Caco-2 (cell line): ENCODE measurements around the gene PLCG1. TPM values are rescaled to one million over a fixed set of nuclear protein-coding genes. Genes with fewer than 3 reads are reported as not detected.

Experiments
- BruUV-seq: library from RNA; stranded (reverse); fragments of 400-500 nt; replicated peaks from 2 replicates; lab custom pipeline; 2021; lab: Mats Ljungman, UMichigan
- CTCF ChIA-PET: fragments of 300-600 bp; sonication (Branson Sonifier 250); formaldehyde crosslinking; loops from one replicate; lab custom pipeline; 2022; ENCODE audit warnings: antibody characterized with exemption; lab: Charles Lee
- POLR2A ChIA-PET: fragments of 300-600 bp; sonication (Branson Sonifier 250); formaldehyde crosslinking; loops from one replicate; lab custom pipeline; 2022; ENCODE audit warnings: antibody characterized with exemption; lab: Charles Lee
- DNase-seq, 2 experiments: peaks; one replicate each; pipeline versions ENCODE4 v3.0.0 to v3.0.0-alpha.2; 2020 to 2022
- H3K27me3 ChIP-seq: replicated peaks from 2 replicates; pipeline ENCODE4 v1.6.0; 2011; ENCODE audit warnings: low read length; ENCODE audit not compliant: control insufficient read depth, insufficient read depth
- H3K36me3 ChIP-seq: 2 replicates; pipeline ENCODE4 v1.5.1; 2011; ENCODE audit warnings: low read length; ENCODE audit not compliant: control insufficient read depth, insufficient read depth
- H3K4me1 ChIP-seq: fragments of 250-450 bp; sonication (Bioruptor Pico); 2 replicates; pipeline ENCODE4 v1.5.1; 2020; ENCODE audit warnings: mild to moderate bottlenecking
- H3K4me3 ChIP-seq: 2 replicates; pipeline ENCODE4 v1.5.1; 2011; ENCODE audit warnings: low read depth, mild to moderate bottlenecking, control low read depth, low read length
- H3K9me3 ChIP-seq: fragments of 250-450 bp; sonication (Bioruptor Pico); 2 replicates; pipeline ENCODE4 v1.5.1; 2020; ENCODE audit warnings: mild to moderate bottlenecking, moderate library complexity
- H3K27ac Mint-ChIP-seq: one replicate; pipeline ENCODE4 v1.8.0; 2022; ENCODE audit warnings: mixed read lengths; ENCODE audit not compliant: unreplicated experiment
- H3K27me3 Mint-ChIP-seq: one replicate; pipeline ENCODE4 v1.8.0; 2022; ENCODE audit warnings: mixed read lengths; ENCODE audit not compliant: insufficient read depth, unreplicated experiment
- H3K36me3 Mint-ChIP-seq: one replicate; pipeline ENCODE4 v1.8.0; 2022; ENCODE audit warnings: mild to moderate bottlenecking, mixed read lengths; ENCODE audit not compliant: insufficient read depth, unreplicated experiment
- H3K4me1 Mint-ChIP-seq: one replicate; pipeline ENCODE4 v1.8.0; 2022; ENCODE audit warnings: low read depth, mixed read lengths; ENCODE audit not compliant: unreplicated experiment
- H3K4me3 Mint-ChIP-seq: one replicate; pipeline ENCODE4 v1.8.0; 2022; ENCODE audit warnings: mild to moderate bottlenecking, moderate library complexity, mixed read lengths; ENCODE audit not compliant: unreplicated experiment
- H3K9me3 Mint-ChIP-seq: one replicate; pipeline ENCODE4 v1.8.0; 2022; ENCODE audit warnings: mixed read lengths; ENCODE audit not compliant: unreplicated experiment
- intact Hi-C: fragments of 100-400 bp; cut with micrococcal nuclease; formaldehyde crosslinking; loops from one replicate; pipeline ENCODE4 v1.10.0; 2022; ENCODE audit not compliant: unreplicated experiment
- total RNA-seq: library from RNA; stranded (reverse); gene quantifications from 2 replicates; pipeline ENCODE4 v1.2.3, GENCODE V29; 2022
- TF ChIP-seq, protein P1 (sequence below), 2 experiments: fragments of 200-600 bp in 1 of 2; IDR thresholded peaks; 1 replicate in 1 of 2; 2 replicates in 1 of 2; pipeline versions ENCODE4 v1.5.1 to v1.8.0; 2011 to 2022; ENCODE audit warnings: antibody characterized with exemption in 1 of 2, control low read depth in 1 of 2, inconsistent platforms in 1 of 2, low read depth in 1 of 2, low read length in 1 of 2, mild to moderate bottlenecking in 1 of 2, moderate library complexity in 1 of 2; ENCODE audit not compliant: insufficient read depth in 1 of 2, severe bottlenecking in 1 of 2, unreplicated experiment in 1 of 2

Gene PLCG1
- total RNA-seq, 1 experiment from 2014 or later: 196 TPM

DNA sequence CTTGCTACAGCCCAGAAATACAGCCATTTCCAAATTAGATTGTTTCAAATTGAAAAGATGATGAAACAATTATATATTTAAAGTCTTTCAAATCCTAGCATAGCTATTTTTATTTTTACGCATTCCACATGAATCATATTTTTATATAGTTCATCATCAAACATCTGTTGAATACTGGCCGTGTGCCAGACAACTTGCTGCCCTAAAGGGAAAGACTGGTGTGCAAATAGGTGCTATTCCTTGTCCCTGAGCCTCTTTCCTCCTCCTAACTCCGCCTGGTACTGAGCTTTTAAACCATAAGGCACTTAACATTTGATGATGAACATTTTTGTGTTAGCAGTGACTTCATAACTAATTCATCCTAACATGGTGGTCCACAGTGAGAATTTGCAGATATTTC is 18.7 kb upstream of the PLCG1 start:
- Mint-ChIP-seq H3K4me1 (no peaks in the 10 kb centered on the region), H3K36me3 (peaks cover 95% of the 10 kb centered on the region), H3K4me3 (no peak overlapping the region), H3K9me3 (no peaks in the 10 kb centered on the region), H3K27ac (no peak overlapping the region), H3K27me3 (no peaks in the 10 kb centered on the region)
- ChIA-PET POLR2A (no interaction called here), CTCF (interaction anchor here (3.8 kb wide), 1 partner anchor 17 kb away, joined by 13 read pairs; no protein-coding TSS in a partner anchor)
- no peaks in the 10 kb centered on the region for H3K4me1 ChIP-seq
- TF ChIP-seq, protein P1, sequence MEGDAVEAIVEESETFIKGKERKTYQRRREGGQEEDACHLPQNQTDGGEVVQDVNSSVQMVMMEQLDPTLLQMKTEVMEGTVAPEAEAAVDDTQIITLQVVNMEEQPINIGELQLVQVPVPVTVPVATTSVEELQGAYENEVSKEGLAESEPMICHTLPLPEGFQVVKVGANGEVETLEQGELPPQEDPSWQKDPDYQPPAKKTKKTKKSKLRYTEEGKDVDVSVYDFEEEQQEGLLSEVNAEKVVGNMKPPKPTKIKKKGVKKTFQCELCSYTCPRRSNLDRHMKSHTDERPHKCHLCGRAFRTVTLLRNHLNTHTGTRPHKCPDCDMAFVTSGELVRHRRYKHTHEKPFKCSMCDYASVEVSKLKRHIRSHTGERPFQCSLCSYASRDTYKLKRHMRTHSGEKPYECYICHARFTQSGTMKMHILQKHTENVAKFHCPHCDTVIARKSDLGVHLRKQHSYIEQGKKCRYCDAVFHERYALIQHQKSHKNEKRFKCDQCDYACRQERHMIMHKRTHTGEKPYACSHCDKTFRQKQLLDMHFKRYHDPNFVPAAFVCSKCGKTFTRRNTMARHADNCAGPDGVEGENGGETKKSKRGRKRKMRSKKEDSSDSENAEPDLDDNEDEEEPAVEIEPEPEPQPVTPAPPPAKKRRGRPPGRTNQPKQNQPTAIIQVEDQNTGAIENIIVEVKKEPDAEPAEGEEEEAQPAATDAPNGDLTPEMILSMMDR (IDR thresholded peaks at IDR 0.05; ENCODE audit: insufficient read depth in 1 of 2, low read depth in 1 of 2, low read length in 1 of 2, severe bottlenecking in 1 of 2, unreplicated experiment in 1 of 2): no peak
- BruUV-seq: no TSS peak
- intact Hi-C loops: no loop called here
- no peaks in the 10 kb centered on the region for H3K27me3 ChIP-seq
- no peaks in the 10 kb centered on the region for H3K9me3 ChIP-seq
- H3K36me3 ChIP-seq: peaks cover 25% of the 10 kb centered on the region
- H3K4me3 ChIP-seq: no peak overlapping the region
- DNase-seq: no peak

DNA sequence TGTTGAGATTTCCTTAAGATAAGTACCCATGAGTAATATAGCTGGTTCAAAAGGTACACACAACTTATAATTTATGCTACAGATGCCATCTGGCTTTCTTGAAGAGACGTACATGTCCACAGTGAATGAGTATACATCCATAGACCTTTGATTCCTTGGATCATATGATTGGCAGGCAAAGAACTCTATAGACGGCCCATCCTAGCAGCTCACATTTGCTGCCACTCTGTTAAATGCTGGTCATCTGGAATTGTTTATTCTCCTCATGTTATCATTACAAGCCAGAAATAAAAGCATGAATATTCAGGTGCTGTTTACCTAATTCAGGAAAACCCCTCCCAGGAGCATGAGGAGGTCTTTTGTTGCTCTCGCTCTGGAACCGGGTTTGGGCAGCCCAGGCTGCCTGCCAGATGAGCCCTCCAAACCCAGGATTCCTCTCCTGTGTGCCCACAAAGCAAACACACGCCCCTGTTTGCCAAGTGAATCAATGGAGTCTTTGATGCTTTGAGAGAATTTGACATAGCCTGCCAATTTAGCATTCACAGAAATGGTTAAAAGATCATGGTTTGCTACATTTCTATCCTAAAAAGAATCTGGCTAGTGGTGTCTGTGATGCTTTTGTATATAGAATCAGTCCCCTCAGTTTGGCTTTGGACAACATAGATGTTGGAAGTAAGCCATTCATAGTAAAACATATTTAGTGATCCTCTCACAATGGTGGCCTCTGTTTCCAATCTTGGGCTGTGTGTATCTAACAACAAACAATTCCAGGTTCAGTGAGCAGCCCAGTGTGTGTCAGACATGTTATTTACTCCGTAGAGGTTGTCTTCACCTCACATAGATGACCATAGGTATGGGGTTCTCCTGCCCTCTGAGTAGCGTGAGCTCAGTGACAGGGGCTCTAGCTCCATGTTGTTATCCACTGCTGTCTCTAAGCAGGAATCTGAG is 17.5 kb upstream of the PLCG1 start:
- no peak overlapping the region for H3K4me3 ChIP-seq
- TF ChIP-seq, protein P1 (IDR thresholded peaks at IDR 0.05; ENCODE audit: insufficient read depth in 1 of 2, low read depth in 1 of 2, low read length in 1 of 2, severe bottlenecking in 1 of 2, unreplicated experiment in 1 of 2): no peak
- H3K4me1 ChIP-seq: peaks cover 7% of the 10 kb centered on the region; the same call in 1 of the 2 replicates
- no peak overlapping the region for H3K27ac Mint-ChIP-seq
- CTCF ChIA-PET: interaction anchor here (0.8 to 3.8 kb wide), 2 partner anchors 16 to 41 kb away, joined by 3 to 13 read pairs; no protein-coding TSS in a partner anchor
- peaks cover 91% of the 10 kb centered on the region for H3K36me3 Mint-ChIP-seq
- H3K27me3 Mint-ChIP-seq: no peaks in the 10 kb centered on the region
- no peaks in the 10 kb centered on the region for H3K4me1 Mint-ChIP-seq
- BruUV-seq: no TSS peak
- POLR2A ChIA-PET: no interaction called here
- DNase-seq: no peak
- no peak overlapping the region for H3K4me3 Mint-ChIP-seq
- no peaks in the 10 kb centered on the region for H3K9me3 Mint-ChIP-seq
- H3K9me3 ChIP-seq: no peaks in the 10 kb centered on the region
- H3K27me3 ChIP-seq: no peaks in the 10 kb centered on the region
- peaks cover 18% of the 10 kb centered on the region for H3K36me3 ChIP-seq
- intact Hi-C loops: no loop called here

DNA sequence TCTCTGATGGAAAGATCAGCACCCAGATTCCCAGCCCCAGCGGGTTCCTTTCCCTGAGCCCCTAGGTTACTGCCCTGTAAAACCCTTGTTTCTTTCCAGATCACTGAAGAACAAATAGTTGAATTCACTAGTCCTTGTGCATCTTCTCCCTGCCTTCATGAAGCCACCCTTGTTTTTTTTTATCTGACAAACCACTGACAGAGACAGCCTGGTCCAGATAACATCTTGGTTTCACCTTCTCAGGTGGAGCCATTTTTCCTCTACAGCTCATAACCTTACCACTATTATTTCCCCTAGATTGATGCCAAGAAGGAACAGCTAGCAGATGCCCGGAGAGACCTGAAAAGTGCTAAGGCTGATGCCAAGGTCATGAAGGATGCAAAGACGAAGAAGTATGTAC is 15.9 kb upstream of the PLCG1 start:
- Histone ChIP-seq H3K36me3 (peaks cover 15% of the 10 kb centered on the region), H3K4me3 (no peak overlapping the region), H3K4me1 (peaks cover 7% of the 10 kb centered on the region; the same call in 1 of the 2 replicates), H3K9me3 (no peaks in the 10 kb centered on the region), H3K27me3 (no peaks in the 10 kb centered on the region)
- DNase-seq: no peak
- BruUV-seq: no TSS peak
- POLR2A ChIA-PET: no interaction called here
- TF ChIP-seq, protein P1 (IDR thresholded peaks at IDR 0.05; ENCODE audit: insufficient read depth in 1 of 2, low read depth in 1 of 2, low read length in 1 of 2, severe bottlenecking in 1 of 2, unreplicated experiment in 1 of 2): no peak
- H3K4me1 Mint-ChIP-seq: no peaks in the 10 kb centered on the region
- CTCF ChIA-PET: interaction anchor here (1.3 to 2.7 kb wide), 3 partner anchors 13 to 131 kb away, joined by 3 to 18 read pairs (median 5); no protein-coding TSS in a partner anchor
- H3K27ac Mint-ChIP-seq: no peak overlapping the region
- H3K27me3 Mint-ChIP-seq: no peaks in the 10 kb centered on the region
- intact Hi-C loops: no loop called here
- no peaks in the 10 kb centered on the region for H3K9me3 Mint-ChIP-seq
- peaks cover 91% of the 10 kb centered on the region for H3K36me3 Mint-ChIP-seq
- H3K4me3 Mint-ChIP-seq: no peak overlapping the region
